AG10803 (cell line): Measurements from ENCODE around the gene ESRP2.
A peak's percentile ranks its signal among the peaks of the same experiment; 100 is the strongest.

Experiments
- DNase-seq: peaks from one replicate; pipeline ENCODE4 v3.0.0; 2010; ENCODE audit warnings: low read depth
- H3K4me3 ChIP-seq: 2 replicates; pipeline ENCODE4 v1.5.1; 2011; ENCODE audit warnings: mild to moderate bottlenecking, low read length, control low read depth
- CTCF ChIP-seq: conservative IDR thresholded peaks from 2 replicates; pipeline ENCODE4 v1.5.1; 2011; ENCODE audit warnings: mild to moderate bottlenecking, low read length, control low read depth, inconsistent platforms

Gene ESRP2

GRCh38 chr16:68179855-68180254 is 56.1 kb downstream of the ESRP2 start:
- TF ChIP-seq CTCF = no peak
- no peak overlapping the region for H3K4me3 ChIP-seq

GRCh38 chr16:68179196-68179795 is 56.6 kb downstream of the ESRP2 start:
- no peak for TF ChIP-seq CTCF
- peak; percentile 18 for DNase-seq
- no peak overlapping the region for H3K4me3 ChIP-seq

More at GRCh38 chr16:68179855-68180254, 56.1 kb downstream of the ESRP2 start:
- DNase-seq = no peak
